HG03045 (cell line): ENCODE results near the gene HOXA3.

Experiments
- ATAC-seq: cut with Tn5 transposase; IDR thresholded peaks from one replicate; pipeline ENCODE4 v1.9.1; 2021; ENCODE audit warnings: mild to moderate bottlenecking, moderate library complexity; ENCODE audit not compliant: unreplicated experiment

The HOXA3 gene

DNA sequence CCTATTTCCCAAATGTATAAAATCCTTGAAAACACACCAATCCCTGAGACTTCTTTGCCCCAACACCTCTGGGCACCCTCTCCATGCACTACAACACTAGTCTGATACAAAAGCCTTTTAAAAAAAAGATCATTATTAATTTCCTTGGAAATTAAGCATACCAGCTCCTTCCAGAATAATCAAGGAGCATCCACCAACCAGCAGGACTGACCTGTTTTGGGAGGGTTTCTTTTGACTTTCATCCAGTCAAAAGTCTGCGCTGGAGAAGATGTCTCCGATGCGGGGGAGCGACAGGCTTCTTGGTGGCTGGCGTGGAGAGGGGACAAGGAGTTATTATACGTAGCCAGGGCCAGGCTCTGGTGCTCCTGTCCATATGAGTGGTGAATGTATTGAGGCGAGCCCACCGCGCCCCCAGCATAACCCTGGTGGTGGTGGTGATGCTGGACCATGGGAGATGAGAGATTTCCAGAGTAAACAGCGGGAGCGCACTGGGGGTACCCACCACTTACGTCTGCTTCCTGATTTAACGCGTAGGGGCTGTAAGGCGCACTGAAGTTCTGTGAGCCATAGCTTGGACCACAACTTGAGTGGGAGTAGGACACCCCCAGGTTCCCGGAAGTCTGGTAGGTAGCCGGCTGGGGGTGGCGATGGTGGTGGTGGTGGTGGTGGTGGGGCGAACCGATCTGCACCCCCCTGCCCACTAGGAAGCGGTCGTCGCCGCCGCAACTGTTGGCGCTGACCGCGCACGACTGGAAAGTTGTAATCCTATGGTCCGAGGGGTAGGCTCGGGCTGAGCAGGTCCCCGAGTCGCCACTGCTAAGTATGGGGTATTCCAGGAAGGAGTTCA, 57.1 kb downstream of the HOXA3 start:
- ATAC-seq: peak; percentile 4

DNA sequence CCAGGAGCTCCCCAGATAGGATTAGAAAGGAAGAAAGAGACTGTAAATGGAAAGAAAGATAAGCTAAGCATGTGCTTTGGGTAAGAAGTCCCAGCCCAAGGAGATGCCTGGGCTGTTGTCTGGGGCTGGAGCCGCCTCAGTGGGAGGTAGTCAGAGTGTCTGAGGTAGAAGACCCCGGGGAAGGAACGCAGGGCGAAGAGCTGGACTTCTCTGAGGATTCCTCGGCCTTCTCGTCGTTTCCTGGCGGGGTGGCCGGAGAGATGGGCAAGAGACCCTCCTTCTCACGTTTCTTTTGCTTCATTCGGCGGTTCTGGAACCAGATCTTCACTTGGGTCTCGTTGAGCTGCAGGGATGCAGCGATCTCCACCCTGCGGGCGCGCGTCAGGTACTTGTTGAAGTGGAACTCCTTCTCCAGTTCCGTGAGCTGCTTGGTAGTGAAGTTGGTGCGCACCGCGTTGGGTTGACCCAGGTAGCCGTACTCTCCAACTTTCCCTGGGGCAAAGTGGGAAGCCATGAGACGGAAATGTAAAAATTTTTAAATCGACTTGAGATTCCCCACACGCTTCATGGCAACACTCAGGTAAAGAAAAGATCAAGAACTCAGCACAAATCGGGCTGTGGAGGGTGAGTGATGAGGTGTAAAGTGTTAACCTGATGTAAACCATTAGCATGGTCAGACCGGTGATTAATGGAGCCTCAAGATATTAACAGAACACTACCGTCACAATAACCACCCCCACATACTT, 57.9 kb downstream of the HOXA3 start:
- ATAC-seq: no peak

DNA sequence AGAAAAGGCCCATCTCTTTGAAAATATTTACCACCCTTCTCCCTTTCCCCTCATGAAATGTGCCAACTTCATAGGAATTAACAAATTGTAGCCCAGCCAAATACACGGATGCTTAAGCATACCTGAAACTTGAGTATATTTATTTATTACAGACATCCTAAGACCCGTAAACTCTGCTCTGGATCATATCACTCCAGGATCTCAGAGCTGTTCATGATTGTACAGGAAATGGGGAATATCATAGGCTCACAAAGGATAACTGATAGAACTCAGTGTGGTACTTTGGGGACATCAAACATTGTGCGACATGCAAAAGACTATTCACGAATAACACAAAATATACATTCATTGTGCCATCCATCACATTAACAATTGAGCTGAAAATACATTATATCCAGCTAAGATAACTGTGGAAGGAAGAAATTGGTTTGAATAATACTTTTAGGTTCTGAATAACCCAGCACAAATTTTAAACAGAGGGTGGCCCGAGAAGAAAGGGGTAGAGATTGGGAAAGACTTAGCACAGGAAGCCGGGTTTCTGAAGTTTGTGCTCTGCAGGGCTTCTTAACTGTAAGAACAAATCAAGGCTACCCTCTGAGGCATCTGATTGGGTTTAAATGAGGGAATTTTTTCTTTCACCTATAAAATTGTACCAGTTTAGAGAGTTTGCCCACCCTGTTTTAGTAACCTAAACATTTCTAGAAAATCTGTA, 59.0 kb downstream of the HOXA3 start:
- no peak for ATAC-seq

DNA sequence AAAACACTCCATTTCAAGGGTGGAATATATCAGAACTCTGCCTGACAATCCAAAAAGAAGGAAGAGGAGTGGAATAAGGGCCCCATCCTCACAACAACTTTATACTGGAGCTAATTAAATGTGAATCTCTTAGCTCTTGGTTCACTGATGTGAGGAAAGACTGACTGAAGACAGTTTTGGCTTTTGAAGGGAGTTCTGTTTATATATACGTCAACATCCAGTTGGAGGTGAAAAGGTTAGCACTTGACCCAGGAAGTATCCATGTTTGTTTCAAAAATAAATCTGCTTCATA, 59.6 kb downstream of the HOXA3 start:
- no peak for ATAC-seq

DNA sequence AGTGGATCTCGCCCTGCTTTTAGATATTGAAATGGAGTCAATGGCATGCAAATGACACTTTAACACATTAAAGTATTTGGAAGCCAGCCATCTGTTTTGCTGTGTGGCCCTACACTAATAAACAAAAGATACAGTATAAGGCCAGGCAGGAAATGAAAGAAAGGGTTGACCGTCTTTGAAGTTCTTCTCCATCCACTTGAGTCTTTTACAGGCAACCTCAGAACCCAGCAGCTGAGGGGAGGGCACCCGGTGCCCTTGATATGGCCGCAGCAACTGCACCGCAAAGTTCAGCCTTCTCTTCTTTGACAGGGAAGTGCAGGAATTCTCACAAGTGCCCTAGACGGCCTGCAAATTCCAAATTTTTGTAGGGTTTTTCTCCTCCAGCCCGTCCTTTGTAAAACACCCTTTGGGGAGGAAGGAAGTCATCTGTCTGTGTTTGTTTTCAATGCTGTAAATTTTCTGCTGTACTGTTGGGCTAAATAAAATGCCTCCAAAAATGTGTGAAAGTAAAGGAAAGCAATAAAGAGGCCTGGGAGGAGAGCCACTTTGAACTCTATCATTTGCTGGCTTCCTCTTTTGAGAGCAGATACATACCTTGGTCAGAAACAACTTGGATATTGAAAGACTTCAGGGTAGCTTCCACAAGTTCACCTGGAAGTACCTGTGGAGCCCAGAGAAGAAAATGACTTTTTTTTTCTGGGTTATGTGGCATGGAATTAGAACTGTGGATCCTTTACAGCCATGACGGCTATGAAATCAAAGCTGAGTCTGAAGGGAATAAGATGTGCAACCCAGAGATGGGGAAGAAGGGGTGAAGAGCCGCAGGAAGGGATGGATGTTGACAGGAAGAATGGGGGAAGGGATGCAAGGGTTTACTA, 60.2 kb downstream of the HOXA3 start:
- no peak for ATAC-seq

DNA sequence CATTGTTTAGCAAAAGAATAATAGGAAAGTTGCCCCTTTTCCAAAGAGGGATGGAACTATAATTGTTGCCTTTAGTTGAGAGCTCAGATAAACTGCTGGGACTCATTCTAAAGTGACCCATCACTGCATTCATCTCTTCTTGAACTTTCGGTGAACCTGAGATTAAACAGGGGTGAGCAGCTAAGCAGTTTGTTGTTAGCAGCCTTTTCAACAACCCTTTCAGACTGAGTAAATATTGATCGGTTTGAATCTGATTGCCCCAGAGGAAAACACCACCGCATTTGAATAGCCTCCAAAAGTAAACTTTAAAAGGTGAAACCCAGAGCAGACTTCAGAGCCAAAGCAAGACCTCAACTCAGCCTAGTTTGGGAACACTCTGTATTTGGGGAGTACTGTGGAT, 61.3 kb downstream of the HOXA3 start:
- no peak for ATAC-seq

DNA sequence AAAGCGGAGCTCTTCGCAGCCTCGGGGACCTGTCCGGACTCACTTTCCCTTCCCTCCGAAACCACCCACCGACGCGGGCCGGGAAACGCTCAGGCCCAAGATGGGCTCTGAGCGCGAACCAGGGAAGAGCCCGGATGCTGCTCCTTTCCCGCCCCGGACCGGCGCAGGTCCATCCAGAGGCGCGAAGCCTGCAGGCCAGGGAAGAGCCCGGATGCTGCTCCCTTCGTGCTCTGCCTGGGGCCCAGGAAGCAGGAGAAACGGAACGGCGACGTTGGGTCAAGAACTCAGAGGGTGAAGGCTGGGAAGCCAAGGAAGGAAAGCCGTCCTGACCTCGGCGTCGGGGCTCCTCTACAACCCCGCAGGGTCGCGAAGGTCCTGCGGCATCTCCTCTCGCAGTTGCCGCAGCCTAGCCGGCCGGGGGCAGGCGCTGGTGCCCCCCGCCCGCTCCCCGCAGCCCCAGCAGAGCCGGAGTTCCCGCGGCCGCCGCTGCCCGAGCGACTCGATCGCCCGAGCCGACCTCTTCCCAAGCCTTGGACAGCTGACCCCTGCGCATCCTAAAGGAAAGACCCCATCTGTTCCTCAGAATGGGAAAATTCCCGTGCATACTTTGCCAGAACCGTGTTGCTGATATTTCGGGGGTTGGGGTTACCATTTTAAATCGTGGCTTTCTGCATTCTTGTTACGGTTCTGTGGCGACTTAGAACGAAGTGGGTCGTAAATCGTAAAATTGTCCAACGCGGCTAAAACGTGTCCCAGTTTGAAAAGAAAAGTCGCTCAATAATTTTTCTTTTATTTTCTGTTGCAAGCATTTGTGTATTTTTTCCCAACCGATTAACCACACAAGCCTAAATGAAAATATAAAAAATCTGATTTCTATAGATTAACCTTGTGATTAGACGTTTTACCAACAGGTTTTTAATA, 64.1 kb downstream of the HOXA3 start:
- no peak for ATAC-seq

DNA sequence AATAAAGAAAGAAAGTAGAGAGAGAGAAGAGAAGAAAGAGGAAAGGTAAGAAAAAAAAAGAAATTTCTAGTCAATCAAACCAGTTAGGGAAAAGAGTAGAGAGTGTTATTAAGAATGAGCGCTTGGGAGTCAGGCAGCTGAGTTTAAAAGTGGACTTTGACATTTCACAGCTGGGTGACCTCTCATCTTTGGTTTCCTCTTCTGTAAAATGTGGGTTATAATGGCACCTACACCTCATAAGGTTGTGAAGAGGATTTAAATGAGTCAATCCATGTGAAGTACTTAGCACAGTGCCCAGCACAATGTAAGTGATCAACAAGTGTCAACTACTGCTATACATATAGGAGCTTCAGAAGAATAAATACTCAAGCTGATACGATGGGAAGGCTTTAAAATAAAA, 68.7 kb downstream of the HOXA3 start:
- no peak for ATAC-seq

DNA sequence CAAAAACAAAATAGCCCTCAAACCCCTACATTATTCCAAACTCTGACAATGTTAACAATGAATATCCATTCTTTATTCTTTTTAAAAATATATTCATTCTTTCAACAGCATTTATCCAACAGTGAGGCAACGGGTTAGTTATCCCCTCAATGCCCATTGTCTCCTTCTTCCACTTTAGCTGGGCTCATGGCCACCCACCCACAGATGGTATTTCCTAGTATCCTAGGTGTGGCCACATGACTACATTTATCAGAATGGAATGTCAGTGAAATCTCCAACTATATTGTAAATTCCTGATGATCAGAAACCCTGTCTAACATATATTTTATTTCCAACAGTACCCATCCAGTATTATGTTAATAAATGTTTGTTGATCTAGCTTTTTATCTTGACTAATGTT, 70.2 kb downstream of the HOXA3 start:
- ATAC-seq: no peak

DNA sequence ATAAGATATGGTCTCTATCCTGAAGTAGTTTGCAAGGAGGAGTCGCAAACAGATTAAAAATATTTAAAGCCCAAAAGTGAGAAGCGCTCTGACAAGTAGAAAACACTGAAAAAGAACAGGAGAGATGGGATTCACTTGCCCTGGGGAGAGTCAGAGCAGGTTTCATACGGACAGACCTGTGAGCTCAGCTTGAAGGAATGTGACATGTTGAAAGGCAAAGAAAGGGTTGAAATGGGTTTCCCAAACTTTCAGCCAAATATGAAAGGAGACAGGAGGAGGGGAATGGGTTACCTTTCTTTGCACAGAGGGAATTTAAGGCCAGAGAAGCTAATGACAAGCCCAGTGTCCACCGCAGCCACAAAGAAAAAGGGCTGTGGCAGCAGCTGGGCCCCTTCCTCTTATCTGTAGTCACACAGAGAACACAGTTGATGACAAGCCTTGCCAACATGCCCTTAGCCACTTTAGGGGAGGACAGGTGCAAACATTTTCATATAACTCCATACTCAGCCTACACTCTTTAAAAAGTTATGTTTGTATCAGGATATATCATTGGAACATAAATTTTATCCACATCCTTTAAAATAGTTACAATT, 71.4 kb downstream of the HOXA3 start:
- ATAC-seq: no peak

DNA sequence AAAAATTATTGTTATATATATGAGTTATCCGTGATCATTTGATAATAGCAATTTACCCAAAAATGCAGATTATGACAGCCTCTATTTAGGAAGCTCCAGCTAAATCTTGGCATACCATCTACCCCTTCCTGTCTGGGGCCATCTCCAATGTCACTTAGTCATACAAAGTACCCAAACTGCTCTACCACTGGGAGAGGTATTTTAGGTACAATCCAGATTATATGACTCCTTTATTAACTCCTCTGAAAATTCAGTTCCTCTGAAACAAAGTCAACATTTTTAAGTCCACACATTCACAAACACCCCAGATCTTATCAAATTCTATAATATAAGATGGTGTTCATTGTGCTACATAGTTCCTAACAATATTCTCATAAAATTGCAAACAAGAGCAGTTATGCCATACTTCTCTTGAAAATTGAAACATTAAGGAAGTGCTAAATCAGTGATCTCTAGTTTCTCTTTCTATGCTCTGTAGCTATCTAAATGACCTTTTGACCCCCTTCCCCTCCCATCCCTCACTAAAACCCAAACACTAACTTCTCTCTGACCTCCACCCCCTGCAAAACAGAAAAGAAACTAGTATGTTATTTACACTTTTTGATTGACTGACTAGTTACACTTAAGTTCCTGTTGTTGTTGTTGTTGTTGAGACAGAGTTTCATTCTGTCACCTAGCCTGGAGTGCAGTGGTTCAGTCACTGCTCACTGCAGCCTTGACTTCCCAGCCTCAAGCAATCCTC, 73.0 kb downstream of the HOXA3 start:
- ATAC-seq: no peak

DNA sequence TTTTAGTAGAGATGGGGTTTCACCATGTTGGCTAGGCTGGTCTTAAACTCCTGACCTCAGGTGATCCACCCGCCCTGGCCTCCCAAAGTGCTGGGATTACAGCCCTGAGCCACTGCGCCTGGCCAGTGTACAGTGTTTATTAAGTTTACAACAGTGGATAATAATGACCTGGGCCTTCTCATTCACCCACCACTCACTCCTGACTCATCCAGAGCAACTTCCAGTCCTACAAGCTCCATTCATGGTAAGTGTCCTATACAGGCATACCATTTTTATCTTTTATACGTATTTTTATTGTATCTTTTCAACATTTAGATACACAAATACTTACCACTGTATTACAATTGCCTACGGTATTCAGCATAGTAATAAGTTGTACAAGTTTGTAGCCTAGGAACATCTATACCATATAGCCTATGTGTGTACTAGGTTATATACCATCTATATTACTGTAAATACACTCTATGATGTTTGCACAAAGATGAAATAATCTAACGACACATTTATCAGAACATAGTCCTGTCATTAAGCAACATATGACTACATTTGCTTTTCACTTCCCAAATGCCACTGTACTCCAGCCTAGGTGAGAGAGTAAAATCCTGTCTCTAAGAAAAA, 73.7 kb downstream of the HOXA3 start:
- no peak for ATAC-seq

DNA sequence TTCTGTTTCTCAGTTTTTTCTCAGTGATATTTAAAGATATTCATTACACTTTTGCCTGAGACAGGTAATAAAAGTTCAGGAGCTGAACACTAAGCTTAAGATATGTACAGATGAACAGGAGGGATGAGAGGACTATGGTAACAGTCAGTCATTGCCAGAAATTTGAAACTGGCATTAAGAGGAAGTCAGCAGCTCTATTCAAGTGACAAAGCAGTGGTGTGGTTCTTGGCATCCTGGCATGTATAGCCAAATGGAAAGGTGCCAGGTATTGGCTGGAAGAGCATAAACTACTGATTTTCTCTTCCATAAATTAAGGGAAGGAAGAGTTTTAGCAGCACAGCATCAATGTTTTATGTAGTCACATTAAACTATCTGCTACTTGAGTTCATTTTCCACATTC, 79.3 kb downstream of the HOXA3 start:
- ATAC-seq: no peak

DNA sequence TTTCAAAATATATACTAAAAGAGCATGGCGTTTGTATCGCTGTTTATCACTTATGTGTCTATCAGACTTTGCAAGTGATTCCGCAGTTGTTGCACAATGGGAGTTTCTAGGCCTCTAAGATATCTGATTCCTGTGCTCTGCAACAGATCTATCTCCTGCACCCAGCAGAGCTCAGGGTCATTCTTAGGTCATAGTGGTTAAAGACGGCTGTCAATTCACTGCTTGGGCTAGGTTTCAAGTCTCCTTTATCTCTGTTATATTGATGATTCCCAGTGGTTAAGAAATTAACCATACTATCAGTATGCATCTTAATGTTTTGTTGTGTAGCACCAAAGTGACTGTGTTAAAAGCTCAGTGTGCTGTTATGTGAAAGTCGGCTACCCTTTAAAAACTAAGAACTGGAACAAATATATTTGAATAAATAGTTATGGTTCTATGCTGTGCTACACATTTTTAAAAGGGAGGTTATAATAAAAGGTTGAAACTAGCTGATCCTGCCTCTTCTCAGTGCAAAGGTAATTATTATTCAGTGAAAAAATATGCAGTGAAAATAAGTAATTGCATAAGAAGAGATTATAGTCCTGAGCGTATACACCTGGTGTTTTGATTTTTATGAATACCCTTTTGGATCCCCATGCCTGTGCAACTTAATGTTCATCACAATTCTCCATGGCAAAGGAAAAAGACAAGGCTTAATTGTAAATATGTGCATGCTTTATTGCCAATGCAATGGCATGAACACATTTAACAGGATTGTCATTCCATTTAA, 80.6 kb downstream of the HOXA3 start:
- no peak for ATAC-seq

DNA sequence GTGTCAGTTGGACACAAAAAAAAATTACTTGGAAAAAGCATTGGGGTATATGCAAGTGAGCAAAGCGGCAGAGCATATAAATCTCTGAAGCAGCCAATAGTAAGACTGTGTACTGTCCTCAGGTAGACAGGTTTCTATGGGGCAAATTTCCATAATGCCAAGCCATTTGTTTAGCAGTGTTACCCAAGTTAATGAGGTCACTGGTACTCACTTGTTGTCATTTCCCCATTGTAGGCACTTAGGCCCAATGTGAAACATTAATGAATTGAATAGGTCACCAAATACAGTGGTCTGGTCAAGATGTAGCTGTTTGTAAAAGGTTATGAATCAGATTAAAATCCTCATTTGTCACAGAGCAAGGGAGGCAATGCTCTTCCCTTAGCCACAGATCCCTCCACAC, 84.1 kb downstream of the HOXA3 start:
- no peak for ATAC-seq

DNA sequence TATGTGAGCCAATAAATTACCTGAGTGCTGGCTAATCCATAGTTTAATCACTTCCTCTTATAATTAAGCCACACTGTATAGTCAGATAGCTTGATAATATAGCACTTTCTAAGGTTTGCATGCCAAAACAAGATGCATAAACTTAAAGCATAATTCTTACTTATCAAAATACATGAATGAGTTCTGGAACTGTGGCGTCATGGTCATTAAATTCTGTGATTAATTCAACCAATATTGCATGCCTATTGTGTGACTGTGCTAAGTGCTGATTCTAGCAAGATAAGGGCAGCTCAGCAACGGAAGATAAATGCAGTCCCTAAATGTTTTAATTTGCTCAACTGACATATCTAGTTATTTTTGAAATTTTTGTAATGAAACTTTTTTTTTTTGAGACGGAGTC, 86.2 kb downstream of the HOXA3 start:
- no peak for ATAC-seq

DNA sequence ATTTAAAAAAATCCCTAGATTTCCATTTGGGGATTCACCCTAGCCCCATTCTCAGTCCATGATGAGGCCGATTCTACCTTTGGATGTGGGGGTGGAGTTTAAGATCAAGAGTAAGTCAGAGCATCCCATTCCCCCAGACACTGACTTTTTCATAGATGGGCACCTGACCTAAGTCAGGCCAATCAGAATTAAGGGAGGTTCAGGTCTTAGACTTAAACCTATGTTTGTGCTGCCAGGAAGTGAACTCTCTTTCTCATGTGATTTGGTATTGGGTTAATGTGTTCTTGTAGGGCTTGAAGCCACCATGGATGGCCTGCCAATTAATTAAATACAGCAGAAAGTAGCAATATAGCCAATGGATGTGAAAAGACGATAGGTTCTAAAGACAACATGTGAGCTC, 86.7 kb downstream of the HOXA3 start:
- ATAC-seq: no peak

DNA sequence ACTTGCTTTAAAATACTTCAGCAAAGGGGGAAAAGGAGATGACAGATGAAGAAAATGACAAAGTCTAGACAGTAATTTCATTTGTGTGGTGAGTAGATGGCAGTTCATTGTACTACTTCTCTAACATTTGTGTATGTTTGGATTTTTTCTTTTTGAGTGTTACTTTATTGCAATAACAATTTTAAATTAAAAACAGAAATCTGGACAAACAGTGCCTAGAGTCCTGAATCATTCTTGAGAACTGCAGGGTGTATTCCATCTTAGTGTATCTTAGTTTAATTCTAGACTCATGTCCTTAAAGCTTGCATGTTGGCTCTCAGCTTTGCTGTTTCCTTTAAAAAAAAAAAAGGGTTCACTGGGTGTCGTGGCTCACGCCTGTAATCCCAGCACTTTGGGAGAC, 87.7 kb downstream of the HOXA3 start:
- no peak for ATAC-seq
